ENCODE results near the gene ASCC3. TPM values are rescaled to one million over a fixed set of nuclear protein-coding genes. Genes with fewer than 3 reads are reported as not detected.
A peak's percentile ranks its signal among the peaks of the same experiment; 100 is the strongest.

ASCC3 gene
- polyA plus RNA-seq, 3 donors from 2014 or later = 9.3 to 30.9 (median 17.7) TPM

DNA sequence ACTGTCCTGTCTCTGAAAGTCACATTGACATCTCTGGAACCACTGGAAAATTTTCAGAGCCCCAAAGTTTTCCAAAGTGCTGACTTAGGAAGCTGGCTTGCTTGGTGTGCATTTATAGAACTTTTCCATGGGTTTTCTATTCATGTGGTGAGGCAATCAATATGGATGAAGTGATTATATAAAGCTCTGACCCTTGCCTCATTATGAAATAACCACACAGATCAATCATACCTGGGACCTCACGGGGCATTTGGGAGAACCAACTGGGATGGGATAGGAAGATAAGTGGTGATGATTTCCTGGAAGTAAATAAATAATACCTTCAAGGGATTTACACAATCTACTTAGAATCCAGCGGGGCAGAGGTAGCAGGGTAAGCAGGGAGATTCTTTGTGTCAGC is 393.5 kb downstream of the ASCC3 start:
- Mint-ChIP-seq H3K4me3 (no peak overlapping the region), H3K36me3 (no peaks in the 10 kb centered on the region), H3K9me3 (peaks cover 0 to 2% (median 0%) of the 10 kb centered on the region in 6 donors), H3K27ac (no peak overlapping the region), H3K4me1 (no peaks in the 10 kb centered on the region), H3K27me3 (ENCODE audit: low read depth in 3 of 3) (peaks cover 5 to 15% (median 11%) of the 10 kb centered on the region in 3 donors)
- DNase-seq = no peak

- no peak for DNase-seq
- Mint-ChIP-seq H3K4me3 (no peak overlapping the region), H3K4me1 (no peaks in the 10 kb centered on the region), H3K9me3 (peaks cover 0 to 2% (median 0%) of the 10 kb centered on the region in 6 donors), H3K27me3 (ENCODE audit: low read depth in 3 of 3) (peaks cover 5 to 10% (median 6%) of the 10 kb centered on the region in 3 donors), H3K36me3 (no peaks in the 10 kb centered on the region), H3K27ac (no peak overlapping the region)
These were observed 395.9 kb downstream of the ASCC3 start for GRCh38 chr6:100485268-100485667.

GRCh38 chr6:100484474-100484873 is 396.7 kb downstream of the ASCC3 start:
- H3K4me3 Mint-ChIP-seq = no peak overlapping the region
- no peaks in the 10 kb centered on the region for H3K36me3 Mint-ChIP-seq
- H3K27me3 Mint-ChIP-seq (ENCODE audit: low read depth in 3 of 3) = peaks cover 1 to 6% (median 4%) of the 10 kb centered on the region in 3 donors
- peaks cover 0 to under 1% (median 0%) of the 10 kb centered on the region in 6 donors for H3K9me3 Mint-ChIP-seq
- DNase-seq = no peak
- H3K4me1 Mint-ChIP-seq = no peaks in the 10 kb centered on the region
- no peak overlapping the region for H3K27ac Mint-ChIP-seq

- peaks cover 0 to 4% (median 2%) of the 10 kb centered on the region in 3 donors for H3K27me3 Mint-ChIP-seq (ENCODE audit: low read depth in 3 of 3)
- no peak overlapping the region for H3K4me3 Mint-ChIP-seq
- DNase-seq = no peak
- H3K9me3 Mint-ChIP-seq = no peaks in the 10 kb centered on the region
- no peaks in the 10 kb centered on the region for H3K4me1 Mint-ChIP-seq
- H3K27ac Mint-ChIP-seq = no peak overlapping the region
- H3K36me3 Mint-ChIP-seq = no peaks in the 10 kb centered on the region
These were observed 398.4 kb downstream of the ASCC3 start for GRCh38 chr6:100482698-100483097.

GRCh38 chr6:100479179-100480035 is 401.7 kb downstream of the ASCC3 start:
- no peak overlapping the region for H3K27ac Mint-ChIP-seq
- no peaks in the 10 kb centered on the region for H3K9me3 Mint-ChIP-seq
- peaks cover 4 to 9% (median 5%) of the 10 kb centered on the region in 3 donors for H3K27me3 Mint-ChIP-seq (ENCODE audit: low read depth in 3 of 3)
- DNase-seq = peak in 1 of 3 donors; percentile 25
- no peaks in the 10 kb centered on the region for H3K36me3 Mint-ChIP-seq
- H3K4me1 Mint-ChIP-seq = no peaks in the 10 kb centered on the region
- H3K4me3 Mint-ChIP-seq = no peak overlapping the region

DNA sequence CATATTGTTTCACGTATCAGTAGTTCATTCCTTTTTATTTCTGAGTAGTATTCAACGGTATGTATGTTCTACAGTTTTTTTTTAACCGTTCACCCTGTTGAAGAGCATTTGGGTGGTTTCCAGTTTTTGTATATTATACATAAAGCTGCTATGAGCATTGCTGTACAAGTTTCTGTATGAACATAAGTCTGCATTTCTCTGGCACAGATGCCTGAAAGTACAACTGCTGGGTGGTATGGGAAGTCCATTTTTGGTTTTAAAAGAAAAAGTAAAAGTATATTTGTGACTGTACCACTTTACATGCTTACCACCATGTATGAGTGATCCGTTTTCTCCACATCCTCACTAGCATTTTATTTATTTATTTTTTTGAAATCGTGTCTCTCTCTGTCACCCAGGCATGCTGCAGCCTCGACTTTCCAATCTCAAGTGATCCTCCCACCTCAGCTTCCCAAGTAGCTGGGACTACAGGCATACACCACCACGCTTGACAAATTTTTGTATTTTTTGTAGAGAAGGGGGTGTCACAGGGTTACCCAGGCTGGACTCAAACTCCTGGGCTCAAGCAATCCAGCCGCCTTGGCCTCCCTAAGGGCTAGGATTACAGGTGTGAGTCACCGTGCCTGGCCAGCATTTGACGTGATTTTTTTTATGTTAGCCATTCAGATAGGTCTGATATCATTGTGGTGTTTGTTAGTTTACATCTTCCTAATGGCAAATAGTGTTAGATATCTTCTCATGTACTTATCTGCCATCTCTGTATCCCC is 405.4 kb downstream of the ASCC3 start:
- Mint-ChIP-seq H3K27ac (no peak overlapping the region), H3K9me3 (peaks cover 0 to 3% (median 0%) of the 10 kb centered on the region in 6 donors), H3K27me3 (ENCODE audit: low read depth in 3 of 3) (peaks cover 1 to 11% (median 7%) of the 10 kb centered on the region in 3 donors)

DNA sequence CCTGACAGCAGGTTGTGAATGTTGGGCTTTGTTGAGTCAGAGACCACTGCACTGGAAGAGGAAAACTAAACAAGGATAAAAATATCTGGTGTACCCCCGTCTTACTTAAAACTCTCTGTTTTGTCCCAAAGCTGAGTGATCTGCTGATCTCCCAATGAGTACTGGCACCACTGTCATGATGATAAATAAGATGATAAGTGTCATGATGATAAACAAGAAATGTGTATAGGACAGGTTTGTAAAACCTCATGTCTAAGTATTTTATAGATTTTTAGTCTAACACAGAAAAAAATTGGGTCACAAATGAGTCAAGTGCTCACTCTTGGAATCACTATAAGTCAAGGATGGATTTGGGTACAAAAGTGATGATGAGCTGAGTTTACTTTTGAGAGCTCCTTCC is 407.9 kb downstream of the ASCC3 start:
- no peak overlapping the region for H3K27ac Mint-ChIP-seq
- H3K4me1 Mint-ChIP-seq = peaks cover 0 to under 1% of the 10 kb centered on the region in 2 donors
- DNase-seq = no peak
- H3K27me3 Mint-ChIP-seq (ENCODE audit: low read depth in 3 of 3) = peaks cover 10 to 20% (median 14%) of the 10 kb centered on the region in 3 donors
- peaks cover 0 to 3% (median 0%) of the 10 kb centered on the region in 3 donors for H3K36me3 Mint-ChIP-seq
- H3K9me3 Mint-ChIP-seq = peaks cover 0 to 6% (median 1%) of the 10 kb centered on the region in 6 donors
- H3K4me3 Mint-ChIP-seq = no peak overlapping the region

More for the DNA sequence above, 405.4 kb downstream of the ASCC3 start:
- no peaks in the 10 kb centered on the region for H3K4me1 Mint-ChIP-seq
- peaks cover 0 to 3% (median 0%) of the 10 kb centered on the region in 3 donors for H3K36me3 Mint-ChIP-seq
- no peak overlapping the region for H3K4me3 Mint-ChIP-seq
- DNase-seq = no peak

DNA sequence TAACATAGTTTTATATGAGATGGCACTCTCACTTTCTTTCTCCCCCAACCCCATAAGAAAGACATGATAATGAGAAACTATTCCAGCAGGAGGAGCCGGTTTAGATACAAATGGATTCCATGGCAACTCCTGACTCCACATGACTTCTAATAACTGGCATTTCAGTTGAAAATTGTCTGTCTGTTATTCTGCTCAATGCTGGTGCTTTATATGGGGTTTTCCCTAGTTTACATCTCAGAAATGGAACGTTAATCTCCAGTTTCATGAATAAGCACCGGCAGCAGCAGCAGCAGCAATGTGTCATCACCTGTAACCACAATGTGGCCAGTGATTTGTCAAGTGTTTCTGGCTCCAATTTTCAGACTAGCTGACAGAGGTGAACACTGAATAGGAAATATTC is 408.5 kb downstream of the ASCC3 start:
- peaks cover 14 to 25% (median 17%) of the 10 kb centered on the region in 3 donors for H3K27me3 Mint-ChIP-seq (ENCODE audit: low read depth in 3 of 3)

GRCh38 chr6:100470422-100471120 is 410.6 kb downstream of the ASCC3 start:
- H3K4me1 Mint-ChIP-seq = peaks cover 5 to 13% of the 10 kb centered on the region in 2 donors

More for the DNA sequence above, 408.5 kb downstream of the ASCC3 start:
- H3K27ac Mint-ChIP-seq = no peak overlapping the region
- H3K4me1 Mint-ChIP-seq = peaks cover 0 to 5% of the 10 kb centered on the region in 2 donors
- H3K4me3 Mint-ChIP-seq = no peak overlapping the region
- DNase-seq = no peak
- H3K36me3 Mint-ChIP-seq = peaks cover 0 to 3% (median 0%) of the 10 kb centered on the region in 3 donors
- peaks cover 3 to 11% (median 5%) of the 10 kb centered on the region in 6 donors for H3K9me3 Mint-ChIP-seq

DNA sequence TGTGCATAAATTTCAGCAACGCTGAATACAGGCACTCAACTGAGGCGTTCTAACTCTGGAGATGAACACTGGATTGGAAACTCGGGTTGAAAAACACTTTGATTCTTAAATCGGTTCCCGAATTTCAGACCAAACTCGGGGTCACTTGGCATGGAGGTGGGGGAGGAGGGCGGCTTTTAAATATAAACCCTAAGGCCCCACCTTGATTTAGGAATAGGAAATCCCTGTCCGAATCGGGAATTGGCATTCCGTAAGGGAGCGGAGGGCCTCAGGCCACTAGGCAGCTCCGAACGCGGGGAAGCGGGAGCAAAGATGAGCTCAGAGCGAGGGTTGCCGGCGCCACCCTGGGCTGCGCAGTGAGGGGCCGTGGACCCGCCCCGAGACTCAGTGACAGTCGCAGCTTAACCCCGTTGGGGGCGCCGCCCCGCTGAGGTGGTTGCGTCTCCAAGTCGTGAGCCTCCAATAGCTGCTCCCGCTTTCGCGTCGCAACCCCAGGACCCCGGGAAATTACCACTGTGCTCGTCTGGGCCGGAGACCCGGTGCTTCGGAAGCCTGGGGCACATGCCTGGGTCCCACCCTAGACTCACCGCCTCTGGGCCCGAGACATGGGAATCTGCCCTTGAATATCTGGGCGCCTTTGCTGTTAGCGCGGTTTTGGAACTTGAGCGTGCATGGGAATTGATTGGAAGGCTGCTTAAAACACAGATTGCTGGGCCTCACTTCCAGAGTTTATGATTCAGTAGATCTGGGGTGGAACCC is 411.8 kb downstream of the ASCC3 start:
- Mint-ChIP-seq H3K36me3 (peaks cover 0 to 3% (median 0%) of the 10 kb centered on the region in 3 donors), H3K4me3 (no peak overlapping the region), H3K27me3 (ENCODE audit: low read depth in 3 of 3) (peaks cover 36 to 42% (median 37%) of the 10 kb centered on the region in 3 donors), H3K27ac (no peak overlapping the region), H3K9me3 (peaks cover 4 to 36% (median 10%) of the 10 kb centered on the region in 6 donors), H3K4me1 (peaks cover 7 to 13% of the 10 kb centered on the region in 2 donors)
- DNase-seq = no peak

More at GRCh38 chr6:100470422-100471120, 410.6 kb downstream of the ASCC3 start:
- Mint-ChIP-seq H3K27me3 (ENCODE audit: low read depth in 3 of 3) (peaks cover 27 to 36% (median 33%) of the 10 kb centered on the region in 3 donors), H3K36me3 (peaks cover 0 to 3% (median 0%) of the 10 kb centered on the region in 3 donors), H3K4me3 (no peak overlapping the region), H3K9me3 (peaks cover 4 to 32% (median 9%) of the 10 kb centered on the region in 6 donors), H3K27ac (no peak overlapping the region)
- DNase-seq = no peak

GRCh38 chr6:100468016-100468622 is 413.0 kb downstream of the ASCC3 start:
- H3K27ac Mint-ChIP-seq = no peak overlapping the region

More at GRCh38 chr6:100468016-100468622, 413.0 kb downstream of the ASCC3 start:
- H3K9me3 Mint-ChIP-seq = peaks cover 9 to 44% (median 15%) of the 10 kb centered on the region in 6 donors
- peaks cover 40 to 51% (median 46%) of the 10 kb centered on the region in 3 donors for H3K27me3 Mint-ChIP-seq (ENCODE audit: low read depth in 3 of 3)
- DNase-seq = no peak
- peak overlapping the region in 1 of 5 donors; percentile 4 for H3K4me3 Mint-ChIP-seq
- H3K4me1 Mint-ChIP-seq = peaks cover 9 to 13% of the 10 kb centered on the region in 2 donors
- H3K36me3 Mint-ChIP-seq = peaks cover 0 to 7% (median 4%) of the 10 kb centered on the region in 3 donors
